Activated B cell treated with CpG ODN at 0.5 μM for 24 hours (primary cell): ENCODE results near the gene PIP5K1C. TPM values are rescaled to one million over a fixed set of nuclear protein-coding genes. Genes with fewer than 3 reads are reported as not detected.

Experiments
- ATAC-seq: fragments of 200-7000 bp; cut with Tn5 transposase; one replicate; pipeline ENCODE4 v1.10.0; 2021; ENCODE audit warnings: low read depth, mild to moderate bottlenecking, moderate library complexity
- CTCF ChIA-PET: fragments of 350-600 bp; sonication (Branson Sonifier 250); formaldehyde crosslinking; loops from one replicate; lab custom pipeline; 2021; ENCODE audit warnings: antibody characterized with exemption; lab: Charles Lee
- POLR2A ChIA-PET: fragments of 350-600 bp; sonication (Branson Sonifier 250); formaldehyde crosslinking; loops from one replicate; lab custom pipeline; 2021; ENCODE audit warnings: antibody characterized with exemption; lab: Charles Lee
- DNase-seq: peaks from one replicate; pipeline ENCODE4 v3.0.0; 2022
- H3K27ac Mint-ChIP-seq: one replicate; pipeline ENCODE4 v1.8.0; 2020; ENCODE audit warnings: mixed read lengths
- H3K27me3 Mint-ChIP-seq: one replicate; pipeline ENCODE4 v1.8.0; 2021; ENCODE audit warnings: mixed read lengths
- H3K36me3 Mint-ChIP-seq: one replicate; pipeline ENCODE4 v1.8.0; 2021; ENCODE audit warnings: low read depth, mixed read lengths
- H3K4me1 Mint-ChIP-seq: one replicate; pipeline ENCODE4 v1.8.0; 2021; ENCODE audit warnings: mixed read lengths
- H3K4me3 Mint-ChIP-seq: one replicate; pipeline ENCODE4 v1.8.0; 2020; ENCODE audit warnings: mild to moderate bottlenecking, mixed read lengths
- H3K9me3 Mint-ChIP-seq: one replicate; pipeline ENCODE4 v1.8.0; 2020; ENCODE audit warnings: mixed read lengths
- intact Hi-C: fragments of 100-400 bp; cut with micrococcal nuclease; formaldehyde crosslinking; loops from one replicate; pipeline ENCODE4 v1.15.1; 2024
- total RNA-seq: library from RNA; stranded (reverse); gene quantifications from 2 replicates; pipeline ENCODE4 v1.2.3, GENCODE V29; 2022
- TF ChIP-seq, protein P1 (sequence below): fragments of 200-600 bp; IDR thresholded peaks from one replicate; pipeline ENCODE4 v1.8.0; 2022; ENCODE audit warnings: antibody characterized with exemption, mild to moderate bottlenecking

PIP5K1C gene
- total RNA-seq, 1 donor from 2014 or later, result 31.1 TPM

GRCh38 chr19:3658004-3658869, 42.0 kb downstream of the PIP5K1C start:
- H3K4me3 Mint-ChIP-seq, result no peak overlapping the region
- POLR2A ChIA-PET, result no interaction called here

DNA sequence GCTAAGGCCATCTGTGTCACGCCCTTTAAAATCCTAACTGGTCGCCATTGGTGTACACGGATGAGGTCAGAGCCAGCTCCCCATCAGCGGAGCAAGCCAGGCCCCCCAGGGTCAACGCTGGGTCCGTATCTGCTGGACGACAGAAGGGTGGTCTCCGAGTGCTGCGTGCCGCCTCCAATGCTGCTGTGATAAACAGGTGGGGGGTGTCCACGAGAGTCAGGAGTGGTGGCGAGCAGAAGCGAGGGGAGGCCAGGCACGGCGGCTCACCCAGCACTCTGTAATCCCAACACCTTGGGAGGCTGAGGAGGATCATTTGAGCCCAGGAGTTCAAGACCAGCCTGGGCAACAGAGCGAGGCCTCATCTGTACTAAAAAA, 42.9 kb downstream of the PIP5K1C start:
- H3K4me1 Mint-ChIP-seq, result peaks cover 4% of the 10 kb centered on the region
- H3K4me3 Mint-ChIP-seq, result no peak overlapping the region
- CTCF ChIA-PET, result no interaction called here
- no peaks in the 10 kb centered on the region for H3K9me3 Mint-ChIP-seq
- peaks cover 46% of the 10 kb centered on the region for H3K36me3 Mint-ChIP-seq
- no peak overlapping the region for H3K27ac Mint-ChIP-seq
- DNase-seq, result no peak
- intact Hi-C loops, result no loop called here
- POLR2A ChIA-PET, result interaction anchor here (2.3 kb wide), 1 partner anchor 9 kb away, joined by 7 read pairs; no protein-coding TSS in a partner anchor
- no peak for ATAC-seq
- TF ChIP-seq, protein P1, sequence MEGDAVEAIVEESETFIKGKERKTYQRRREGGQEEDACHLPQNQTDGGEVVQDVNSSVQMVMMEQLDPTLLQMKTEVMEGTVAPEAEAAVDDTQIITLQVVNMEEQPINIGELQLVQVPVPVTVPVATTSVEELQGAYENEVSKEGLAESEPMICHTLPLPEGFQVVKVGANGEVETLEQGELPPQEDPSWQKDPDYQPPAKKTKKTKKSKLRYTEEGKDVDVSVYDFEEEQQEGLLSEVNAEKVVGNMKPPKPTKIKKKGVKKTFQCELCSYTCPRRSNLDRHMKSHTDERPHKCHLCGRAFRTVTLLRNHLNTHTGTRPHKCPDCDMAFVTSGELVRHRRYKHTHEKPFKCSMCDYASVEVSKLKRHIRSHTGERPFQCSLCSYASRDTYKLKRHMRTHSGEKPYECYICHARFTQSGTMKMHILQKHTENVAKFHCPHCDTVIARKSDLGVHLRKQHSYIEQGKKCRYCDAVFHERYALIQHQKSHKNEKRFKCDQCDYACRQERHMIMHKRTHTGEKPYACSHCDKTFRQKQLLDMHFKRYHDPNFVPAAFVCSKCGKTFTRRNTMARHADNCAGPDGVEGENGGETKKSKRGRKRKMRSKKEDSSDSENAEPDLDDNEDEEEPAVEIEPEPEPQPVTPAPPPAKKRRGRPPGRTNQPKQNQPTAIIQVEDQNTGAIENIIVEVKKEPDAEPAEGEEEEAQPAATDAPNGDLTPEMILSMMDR, result no peak
- H3K27me3 Mint-ChIP-seq, result no peaks in the 10 kb centered on the region

More at GRCh38 chr19:3658004-3658869, 42.0 kb downstream of the PIP5K1C start:
- TF ChIP-seq, protein P1, result no peak
- no peak overlapping the region for H3K27ac Mint-ChIP-seq
- CTCF ChIA-PET, result no interaction called here
- ATAC-seq (no peak), DNase-seq (no peak)
- H3K9me3 Mint-ChIP-seq, result no peaks in the 10 kb centered on the region
- intact Hi-C loops, result no loop called here
- H3K36me3 Mint-ChIP-seq, result peaks cover 43% of the 10 kb centered on the region
- H3K4me1 Mint-ChIP-seq, result peaks cover 4% of the 10 kb centered on the region
- no peaks in the 10 kb centered on the region for H3K27me3 Mint-ChIP-seq

DNA sequence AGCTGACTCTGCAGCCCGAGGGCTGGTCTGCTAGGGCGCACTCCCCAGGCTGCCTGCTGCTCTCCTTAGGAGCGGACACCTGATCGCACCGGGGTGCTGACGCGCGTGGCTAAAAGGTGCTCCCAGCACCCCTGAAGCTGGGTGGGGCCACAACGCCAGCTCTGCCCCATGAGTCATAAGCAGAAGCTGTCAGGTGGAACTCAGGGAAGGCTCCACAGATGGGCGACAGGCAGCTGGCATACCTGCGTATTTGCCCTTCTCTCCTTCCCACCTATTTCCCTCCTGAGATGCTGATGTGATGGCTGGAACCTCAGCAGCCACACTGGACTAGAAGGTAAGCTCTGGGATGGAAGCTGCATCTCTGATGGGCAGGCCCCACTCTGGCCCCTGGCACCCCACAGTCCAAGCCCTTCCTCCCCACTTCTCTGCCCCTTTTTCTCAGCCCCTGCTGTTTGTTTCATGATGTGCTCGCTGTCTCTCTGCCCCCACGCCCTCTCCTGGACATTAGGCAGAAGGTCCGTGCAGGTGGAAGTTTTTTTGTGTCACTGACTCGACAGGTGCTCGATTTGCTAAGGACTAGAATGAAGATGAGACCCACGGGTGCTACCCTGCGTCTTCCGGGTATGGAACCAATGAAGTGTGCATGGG, 43.4 kb downstream of the PIP5K1C start:
- ATAC-seq, result peak; percentile 13
- CTCF ChIA-PET, result no interaction called here
- intact Hi-C loops, result no loop called here
- no peaks in the 10 kb centered on the region for H3K27me3 Mint-ChIP-seq
- TF ChIP-seq, protein P1, result no peak
- no peak overlapping the region for H3K4me3 Mint-ChIP-seq
- POLR2A ChIA-PET, result interaction anchor here (2.3 kb wide), 1 partner anchor 9 kb away, joined by 7 read pairs; no protein-coding TSS in a partner anchor
- H3K27ac Mint-ChIP-seq, result peak overlapping the region; percentile 24
- peaks cover 4% of the 10 kb centered on the region for H3K4me1 Mint-ChIP-seq
- peaks cover 48% of the 10 kb centered on the region for H3K36me3 Mint-ChIP-seq
- H3K9me3 Mint-ChIP-seq, result no peaks in the 10 kb centered on the region
- DNase-seq, result no peak

GRCh38 chr19:3656073-3656746, 44.1 kb downstream of the PIP5K1C start:
- H3K27me3 Mint-ChIP-seq, result no peaks in the 10 kb centered on the region
- peaks cover 46% of the 10 kb centered on the region for H3K36me3 Mint-ChIP-seq
- no peaks in the 10 kb centered on the region for H3K9me3 Mint-ChIP-seq
- ChIA-PET CTCF (interaction anchor here (1.5 kb wide), 1 partner anchor 111 kb away, joined by 5 read pairs; no protein-coding TSS in a partner anchor), POLR2A (interaction anchor here (2.3 kb wide), 1 partner anchor 10 kb away, joined by 7 read pairs; no protein-coding TSS in a partner anchor)
- TF ChIP-seq, protein P1, result no peak
- ATAC-seq, result peak; percentile 41
- no peak overlapping the region for H3K4me3 Mint-ChIP-seq
- intact Hi-C loops, result no loop called here
- peaks cover 4% of the 10 kb centered on the region for H3K4me1 Mint-ChIP-seq
- no peak for DNase-seq
- peak overlapping the region; percentile 24 for H3K27ac Mint-ChIP-seq
